HG02970 (cell line): ENCODE data around the gene TMEM176A.
"Not testable (repeated sequence)": the region's sequence is repeated elsewhere in the genome, so short reads cannot be mapped to it uniquely, and the experiment has no call there.

Experiments used
- ATAC-seq: cut with Tn5 transposase; IDR thresholded peaks from one replicate; pipeline ENCODE4 v1.9.1; 2021; ENCODE audit warnings: mild to moderate bottlenecking, moderate library complexity, moderate number of reproducible peaks; ENCODE audit not compliant: unreplicated experiment, low FRiP score

The TMEM176A gene

GRCh38 chr7:150807616-150808438 is 7.3 kb downstream of the TMEM176A start:
- not testable (repeated sequence) for ATAC-seq

DNA sequence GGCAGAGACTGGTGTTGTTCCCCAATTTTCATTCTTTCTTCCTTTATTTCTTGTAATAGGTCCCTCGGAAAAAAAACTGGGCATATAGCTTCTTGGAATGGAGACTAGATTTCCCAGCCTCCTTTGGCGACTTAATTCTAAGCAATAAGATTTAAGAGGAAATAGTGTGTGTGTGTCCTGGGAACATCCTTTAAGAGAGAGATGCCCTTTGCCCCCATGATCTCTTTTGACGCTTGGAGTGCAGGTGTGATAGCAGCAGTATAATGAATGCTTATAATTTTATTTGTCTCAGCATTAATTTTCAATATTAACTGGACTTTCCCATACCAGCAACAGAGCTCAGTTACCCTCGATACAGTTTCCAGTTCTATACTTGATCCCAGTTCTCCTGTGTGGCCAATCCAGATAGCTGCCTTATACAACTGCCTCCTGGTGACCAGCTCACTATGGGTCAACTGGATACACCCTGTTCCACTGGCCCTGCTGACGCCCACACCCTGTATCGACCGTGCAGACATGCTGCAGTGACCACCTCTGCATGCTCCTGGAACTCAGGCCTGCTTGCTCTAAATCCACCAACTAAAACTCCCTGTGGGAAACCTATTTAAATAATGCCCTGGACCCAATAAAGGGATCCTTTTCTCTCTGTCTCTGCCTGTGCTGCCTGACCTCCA is 13.9 kb downstream of the TMEM176A start:
- ATAC-seq = no peak

DNA sequence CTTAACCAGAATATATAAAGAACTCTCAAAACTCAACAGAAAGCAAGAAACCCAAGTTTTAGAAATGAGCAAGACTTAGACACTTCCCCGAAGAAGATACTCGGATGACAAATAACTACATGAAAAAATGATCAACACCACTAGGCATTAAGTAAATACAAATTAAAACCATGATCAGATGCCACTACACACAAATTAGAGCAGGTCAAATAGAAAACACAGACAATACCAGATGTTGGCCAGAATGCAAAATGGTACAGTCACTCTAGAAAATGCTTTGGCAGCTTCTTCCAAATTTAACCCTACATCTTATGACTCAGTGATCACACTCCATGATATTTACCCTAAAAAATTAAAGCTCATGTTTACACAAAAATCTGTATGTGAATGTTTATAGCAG is 18.4 kb downstream of the TMEM176A start:
- ATAC-seq = no peak

DNA sequence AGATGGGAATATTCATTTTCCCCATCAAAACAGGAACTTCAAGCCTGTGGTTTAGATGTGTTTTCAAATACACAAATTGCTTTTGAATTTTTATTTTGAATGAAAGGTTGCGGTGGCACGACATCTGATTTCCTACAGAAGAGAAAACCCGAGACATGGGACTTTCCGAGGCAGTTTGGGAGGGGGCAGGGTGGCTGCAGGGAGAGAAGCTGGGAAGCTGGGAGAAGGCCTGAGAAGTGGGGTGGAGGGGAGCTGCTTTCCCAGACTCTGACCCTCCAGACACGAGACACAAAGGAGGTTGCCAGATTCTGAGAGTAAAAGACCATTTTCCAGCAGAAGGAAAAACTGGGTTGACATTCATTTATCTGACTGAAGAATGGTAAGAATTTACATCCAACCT is 19.6 kb downstream of the TMEM176A start:
- ATAC-seq = no peak

DNA sequence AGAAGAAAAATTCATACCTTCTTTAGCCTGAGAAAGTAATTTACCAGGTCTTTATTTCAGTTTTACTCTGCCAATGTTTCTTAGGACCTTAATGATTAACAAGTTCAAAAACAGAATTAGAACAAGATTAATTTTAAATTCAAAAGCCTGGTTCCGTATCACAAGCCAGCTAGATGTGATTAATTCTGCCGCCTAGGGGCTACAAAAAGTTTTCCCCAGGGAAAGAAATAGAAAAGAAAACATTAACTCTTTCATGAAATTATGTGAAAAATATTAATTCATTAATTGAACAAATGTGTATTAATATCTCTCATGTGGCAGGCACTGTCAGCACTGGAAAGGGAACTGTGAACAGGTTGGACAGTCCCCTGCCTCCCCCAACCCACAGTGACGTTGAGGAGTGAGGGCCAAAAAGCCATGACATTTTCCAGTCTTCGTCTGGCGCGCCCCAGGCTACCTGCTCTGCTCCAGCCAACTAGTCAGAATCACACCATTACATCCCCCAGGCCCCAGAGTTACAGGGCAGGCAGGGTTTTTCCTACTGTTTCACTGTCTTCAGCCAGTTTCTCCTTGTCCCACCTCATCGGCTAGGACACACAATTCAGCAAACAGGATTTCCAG is 20.1 kb downstream of the TMEM176A start:
- no peak for ATAC-seq

DNA sequence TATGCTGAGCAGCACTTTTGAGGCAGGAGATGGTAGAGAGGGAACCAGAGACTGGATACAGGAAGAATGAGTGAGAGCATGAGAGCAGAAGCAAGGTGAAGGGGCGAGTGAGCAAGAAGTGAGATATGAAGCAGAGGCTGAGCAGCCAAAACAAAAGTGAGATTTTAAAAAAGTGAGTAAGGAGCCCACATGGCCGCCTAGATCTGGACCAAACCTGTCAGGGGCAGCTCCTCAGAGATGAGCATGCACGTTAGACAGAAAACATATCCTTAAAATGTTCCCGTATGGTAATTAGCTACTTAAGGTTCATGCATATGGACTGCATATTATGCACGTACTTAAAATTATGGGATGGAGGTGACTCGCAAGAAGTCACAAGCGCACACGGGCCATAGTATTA is 22.5 kb downstream of the TMEM176A start:
- ATAC-seq = no peak

DNA sequence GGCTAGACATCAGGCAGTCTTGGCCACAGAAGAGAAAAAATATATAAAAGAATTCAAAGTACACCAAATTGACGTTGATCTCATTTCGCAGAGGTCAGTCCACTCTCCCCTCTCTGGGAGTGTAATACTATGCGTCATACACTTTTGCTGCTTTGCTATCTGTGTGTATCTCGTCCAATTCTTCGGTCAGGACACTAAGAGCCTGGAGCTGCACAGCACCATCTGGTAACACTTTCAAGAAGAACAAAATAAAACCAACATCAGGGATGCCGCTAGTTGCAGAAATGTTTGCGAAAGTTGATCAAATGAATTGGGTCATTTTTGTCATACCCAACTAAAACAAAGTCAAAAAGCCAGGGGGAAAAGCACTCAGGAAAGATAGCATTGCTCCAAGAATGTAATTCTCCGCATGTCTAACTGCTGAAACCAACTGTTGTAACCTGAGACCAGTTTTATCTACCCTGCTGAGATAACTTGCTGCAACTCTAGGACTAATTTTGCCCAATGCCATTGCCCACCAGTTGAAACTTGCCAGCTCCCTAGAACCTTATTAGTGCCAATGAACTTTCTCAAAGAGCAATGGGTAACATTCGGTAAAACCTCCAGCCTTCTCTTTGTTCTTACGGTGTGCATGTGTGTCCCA is 23.0 kb downstream of the TMEM176A start:
- ATAC-seq = no peak

DNA sequence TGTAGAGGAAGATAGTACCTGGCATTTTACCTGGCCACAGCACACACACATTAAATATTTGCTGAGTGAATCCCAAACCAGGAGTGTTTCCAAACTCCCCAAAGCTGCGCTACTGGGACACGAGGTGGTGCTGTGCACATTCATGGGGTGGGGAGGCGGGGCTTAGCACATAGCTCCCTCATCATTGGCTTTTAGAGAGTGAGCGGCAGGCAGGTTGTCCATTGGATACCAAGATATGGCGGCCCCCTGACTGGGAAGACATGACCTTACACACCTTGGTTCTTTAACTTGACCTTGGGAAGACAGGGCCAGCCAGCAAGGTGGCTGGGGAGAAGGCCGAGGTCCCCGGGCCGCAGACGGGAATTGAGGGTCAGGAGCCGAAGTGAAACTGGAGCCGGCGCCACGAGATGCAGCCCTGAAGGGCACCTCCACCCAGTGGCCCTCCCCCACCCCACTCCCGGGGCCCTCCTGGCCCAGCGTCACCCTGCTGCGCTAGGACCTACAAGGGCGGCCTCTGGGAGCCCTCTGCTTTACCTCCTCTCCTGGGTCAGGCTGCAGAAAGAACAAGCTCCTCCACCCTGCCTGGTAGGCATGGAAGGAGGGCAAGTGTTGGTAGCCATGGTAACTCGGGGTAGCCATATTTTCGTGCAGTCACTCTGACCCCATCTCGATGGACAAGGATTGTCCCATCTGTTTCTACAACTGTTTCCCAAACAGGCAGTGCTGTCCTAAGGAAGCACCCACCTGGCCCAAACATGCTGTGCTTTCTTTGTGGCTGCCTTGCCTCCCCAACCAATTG is 24.0 kb downstream of the TMEM176A start:
- no peak for ATAC-seq

GRCh38 chr7:150826061-150826849 is 25.7 kb downstream of the TMEM176A start:
- ATAC-seq = no peak

DNA sequence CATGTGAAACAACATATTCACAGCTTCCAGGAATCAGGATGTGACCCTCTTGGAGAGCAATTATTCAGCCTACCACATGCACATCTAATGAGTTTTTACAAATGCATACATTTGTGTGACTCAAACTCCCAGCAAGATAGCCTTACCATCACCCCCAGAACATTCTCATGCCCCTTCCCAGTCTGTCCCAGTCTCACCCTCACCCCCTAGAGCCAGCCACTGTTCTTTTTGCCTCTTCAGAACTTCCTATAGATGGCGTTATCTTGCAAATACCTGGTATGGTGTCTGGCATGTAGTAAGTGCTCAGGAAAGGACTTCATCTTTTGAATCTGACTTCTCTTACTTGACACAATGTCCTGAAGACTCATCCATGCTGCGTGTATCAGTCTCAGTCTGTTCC is 27.8 kb downstream of the TMEM176A start:
- no peak for ATAC-seq

DNA sequence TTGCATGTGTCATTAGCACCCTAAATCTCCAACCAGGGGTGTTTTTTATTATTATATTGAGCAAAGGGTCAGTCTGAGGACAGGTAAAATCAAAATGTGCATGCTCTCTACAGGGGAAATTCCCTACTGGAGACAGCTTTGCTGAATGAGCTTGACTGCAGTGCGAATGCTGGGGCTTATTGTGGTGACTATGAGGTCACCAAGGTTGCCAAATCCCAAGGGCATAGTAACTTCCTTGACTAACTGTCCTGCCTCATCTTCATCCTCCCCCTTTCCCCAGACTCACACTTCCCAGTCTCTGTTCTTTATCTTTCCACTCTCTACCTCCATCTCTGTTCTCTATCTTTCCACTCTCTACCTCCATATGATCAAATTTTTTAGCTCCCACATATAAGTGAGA is 28.9 kb downstream of the TMEM176A start:
- no peak for ATAC-seq

- ATAC-seq = no peak
Measured at GRCh38 chr7:150830937-150831336, 30.4 kb downstream of the TMEM176A start.

DNA sequence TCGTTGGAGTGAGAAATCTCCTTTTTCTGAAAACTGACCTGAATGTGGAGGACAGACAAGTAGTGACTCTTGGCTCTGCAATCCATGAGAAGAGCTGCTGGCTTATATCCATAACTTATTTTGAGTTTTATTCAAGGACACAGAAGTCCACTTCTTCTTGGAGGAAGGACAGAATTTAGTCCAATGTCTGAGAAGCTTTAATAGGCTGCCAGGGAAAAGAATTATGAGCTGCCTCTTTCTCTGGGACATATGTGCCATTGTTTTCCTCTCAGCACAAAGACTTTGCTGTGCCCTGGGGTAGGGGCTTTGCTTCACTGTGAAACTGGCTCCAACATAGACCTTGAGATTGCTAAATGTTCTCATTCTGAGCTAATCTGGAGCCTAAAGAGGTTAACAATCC is 31.3 kb downstream of the TMEM176A start:
- ATAC-seq = no peak

DNA sequence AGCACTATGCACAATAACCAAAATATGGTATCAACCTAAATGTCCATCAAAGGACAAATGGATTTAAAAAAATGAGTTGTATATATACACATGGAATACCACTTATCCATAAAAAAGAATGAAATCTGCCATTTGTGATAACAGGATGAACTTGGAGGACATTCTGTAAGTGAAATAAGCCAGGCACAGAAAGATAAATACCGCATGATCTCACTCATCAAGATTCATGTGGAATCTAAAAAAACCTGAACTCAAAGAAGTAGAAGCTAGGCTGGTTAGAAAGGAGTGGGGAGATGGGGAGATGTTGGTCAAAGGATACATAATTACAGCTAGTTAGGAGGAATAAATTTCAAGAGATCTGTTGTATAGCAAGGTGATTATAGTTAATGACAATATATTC is 34.5 kb downstream of the TMEM176A start:
- no peak for ATAC-seq

DNA sequence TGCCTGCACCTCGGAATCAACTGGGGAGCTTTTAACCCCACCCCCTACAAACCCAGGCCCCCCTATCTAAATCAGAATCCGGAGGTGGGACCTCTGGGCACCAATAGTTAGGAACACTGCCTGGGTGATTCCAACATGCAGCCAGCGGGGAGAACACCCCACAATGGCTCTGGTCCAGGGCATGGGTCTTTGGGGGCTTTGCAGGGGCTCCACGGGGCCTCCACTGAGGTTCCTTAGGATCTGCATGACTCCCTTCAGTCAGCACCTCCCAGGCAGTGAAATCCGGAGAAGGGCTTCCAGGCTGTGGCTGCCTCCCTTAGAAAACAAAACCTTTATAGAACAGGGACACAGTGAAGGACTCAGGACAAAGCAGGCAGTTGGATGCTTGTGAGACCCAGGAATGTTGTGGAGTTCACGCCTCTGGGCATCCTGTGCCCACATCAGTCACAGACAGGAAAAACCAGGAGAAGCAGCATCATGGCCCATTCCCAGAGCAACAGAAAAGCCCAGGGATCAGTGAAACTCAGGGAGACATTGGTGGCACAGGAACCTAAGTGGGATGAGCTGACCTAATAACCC is 35.2 kb downstream of the TMEM176A start:
- no peak for ATAC-seq

DNA sequence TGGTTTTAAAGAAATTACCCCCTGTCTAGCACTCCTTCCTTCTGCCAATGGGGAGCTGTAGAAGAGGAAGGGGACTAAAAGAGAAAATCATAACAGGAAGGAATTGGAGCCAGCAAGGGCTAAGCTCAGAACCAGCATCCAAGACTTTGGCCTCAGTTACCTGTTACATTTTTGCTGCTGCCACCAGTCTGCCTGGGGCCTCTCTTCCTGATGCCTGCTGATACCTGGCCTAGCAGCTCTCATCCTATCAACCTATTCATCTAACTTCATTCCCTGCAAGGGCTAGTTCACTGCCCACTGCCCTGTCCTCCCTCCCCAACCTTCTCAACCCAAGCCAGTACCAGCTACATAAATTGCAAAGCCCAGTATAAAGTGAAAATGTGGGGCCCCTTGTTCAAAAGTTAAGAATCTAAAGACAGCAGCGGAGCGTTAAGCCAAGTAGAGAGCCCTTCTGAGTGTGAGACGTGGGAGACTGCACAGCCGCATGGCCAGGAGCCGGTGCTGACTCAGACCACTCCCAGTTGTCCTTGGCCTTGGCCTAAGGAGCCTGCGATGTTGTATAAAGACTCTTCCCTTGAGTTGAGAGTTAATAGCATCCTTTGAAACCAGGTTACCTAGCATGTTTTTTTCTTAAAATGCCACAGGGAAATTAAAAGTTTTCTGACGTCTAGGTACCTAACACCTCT is 38.5 kb downstream of the TMEM176A start:
- no peak for ATAC-seq

- ATAC-seq = no peak
Measured at GRCh38 chr7:150842018-150842417, 41.4 kb downstream of the TMEM176A start.

GRCh38 chr7:150842716-150843115 is 42.1 kb downstream of the TMEM176A start:
- ATAC-seq = no peak

GRCh38 chr7:150845421-150845861 is 44.9 kb downstream of the TMEM176A start:
- no peak for ATAC-seq
